GM23338 (cell line): ENCODE results near the gene CACNA1S. TPM values are rescaled to one million over a fixed set of nuclear protein-coding genes. Genes with fewer than 3 reads are reported as not detected.

ENCODE experiments used
- ATAC-seq: fragments of 200-7000 bp; cut with Tn5 transposase; 3 replicates; pipeline ENCODE4 v1.9.1; 2020
- DNase-seq: peaks from one replicate; pipeline ENCODE4 v3.0.0-alpha.2; 2015; ENCODE audit warnings: low spot score
- H2AFZ ChIP-seq: fragments of 200-600 bp; sonication (generic); 2 replicates; pipeline ENCODE4 v1.8.0; 2016; ENCODE audit warnings: antibody characterized with exemption, mild to moderate bottlenecking, moderate library complexity
- H3F3A ChIP-seq: fragments of 200-600 bp; sonication (generic); replicated peaks from 2 replicates; pipeline ENCODE4 v1.8.0; 2017; ENCODE audit warnings: antibody characterized with exemption, mixed run types, low read depth
- H3K27ac ChIP-seq: fragments of 200-600 bp; sonication (generic); 2 replicates; pipeline ENCODE4 v1.6.1; 2016; ENCODE audit warnings: low read depth
- H3K27me3 ChIP-seq: fragments of 200-600 bp; sonication (generic); 2 replicates; pipeline ENCODE4 v1.8.0; 2016; ENCODE audit warnings: mild to moderate bottlenecking, mixed run types, moderate library complexity; ENCODE audit not compliant: insufficient read depth
- H3K36me3 ChIP-seq: fragments of 200-600 bp; sonication (generic); 2 replicates; pipeline ENCODE4 v1.8.0; 2016; ENCODE audit warnings: mild to moderate bottlenecking; ENCODE audit not compliant: insufficient read depth
- H3K4me1 ChIP-seq: fragments of 200-600 bp; sonication (generic); 2 replicates; pipeline ENCODE4 v1.8.0; 2016; ENCODE audit warnings: mild to moderate bottlenecking, moderate library complexity; ENCODE audit not compliant: insufficient read depth
- H3K4me2 ChIP-seq: fragments of 200-600 bp; sonication (generic); 2 replicates; pipeline ENCODE4 v1.7.1; 2017; ENCODE audit warnings: mixed run types
- H3K4me3 ChIP-seq: fragments of 200-600 bp; sonication (generic); 2 replicates; pipeline ENCODE4 v1.6.1; 2016; ENCODE audit warnings: mixed run types
- H3K79me2 ChIP-seq: fragments of 200-600 bp; sonication (generic); replicated peaks from 2 replicates; pipeline ENCODE4 v1.8.0; 2017; ENCODE audit warnings: mild to moderate bottlenecking; ENCODE audit not compliant: insufficient read depth
- H3K9me2 ChIP-seq: fragments of 200-600 bp; sonication (generic); 2 replicates; pipeline ENCODE4 v1.8.0; 2017; ENCODE audit not compliant: insufficient read depth
- H4K20me1 ChIP-seq: fragments of 200-600 bp; sonication (generic); replicated peaks from 2 replicates; pipeline ENCODE4 v1.8.0; 2017; ENCODE audit warnings: mild to moderate bottlenecking; ENCODE audit not compliant: insufficient read depth
- H3K27ac Mint-ChIP-seq: 2 replicates; pipeline ENCODE4 v1.8.0; 2020; ENCODE audit warnings: inconsistent platforms, mild to moderate bottlenecking, moderate library complexity, mixed read lengths
- H3K27me3 Mint-ChIP-seq: 3 replicates; pipeline ENCODE4 v1.8.0; 2022; ENCODE audit warnings: low read depth, mild to moderate bottlenecking, moderate library complexity, mixed read lengths, inconsistent platforms; ENCODE audit not compliant: insufficient read depth, poor library complexity
- H3K36me3 Mint-ChIP-seq: 3 replicates; pipeline ENCODE4 v1.8.0; 2021; ENCODE audit warnings: low read depth, mild to moderate bottlenecking, inconsistent platforms, moderate library complexity, mixed read lengths
- H3K4me1 Mint-ChIP-seq: 3 replicates; pipeline ENCODE4 v1.8.0; 2020; ENCODE audit warnings: mild to moderate bottlenecking, inconsistent platforms, mixed read lengths
- H3K4me3 Mint-ChIP-seq: 3 replicates; pipeline ENCODE4 v1.8.0; 2021; ENCODE audit warnings: moderate library complexity, mild to moderate bottlenecking, inconsistent platforms, mixed read lengths
- H3K9me3 Mint-ChIP-seq: 3 replicates; pipeline ENCODE4 v1.8.0; 2020; ENCODE audit warnings: moderate library complexity, mild to moderate bottlenecking, inconsistent platforms, mixed read lengths
- CREB1 ChIP-seq: fragments of 250-450 bp; sonication (Bioruptor Pico); IDR thresholded peaks from 2 replicates; pipeline ENCODE4 v1.5.0; 2020; ENCODE audit warnings: low read depth, mild to moderate bottlenecking, moderate library complexity
- polyA plus RNA-seq: library from polyadenylated mRNA; unstranded; fragments of >200 nt; fragmentation: Nextera tagmentation; extraction: Ambion mirVana; gene quantifications from 2 replicates; pipeline ENCODE4 v1.2.1, GENCODE V29; 2016
- total RNA-seq: library from RNA; depleted of rRNA; stranded (reverse); fragments of >200 nt; shearing (Covaris generic); gene quantifications from 2 replicates; pipeline ENCODE4 v1.2.3, GENCODE V29; 2014
- TF ChIP-seq, protein P1 (sequence below): fragments of 250-450 bp; sonication (Bioruptor Pico); IDR thresholded peaks from 2 replicates; pipeline ENCODE4 v1.5.0; 2020; ENCODE audit warnings: mild to moderate bottlenecking, moderate library complexity
- TF ChIP-seq, protein P2 (sequence below): IDR thresholded peaks from one replicate; pipeline ENCODE4 v1.6.1; 2018; ENCODE audit warnings: antibody characterized with exemption; ENCODE audit not compliant: unreplicated experiment
- TF ChIP-seq, protein P3 (sequence below): IDR thresholded peaks from 2 replicates; pipeline ENCODE4 v1.6.1; 2016; ENCODE audit warnings: antibody characterized with exemption

The CACNA1S gene
- total and polyA plus RNA-seq, 2 experiments from 2014 or later, result 0.03 TPM; not detected in 1

DNA sequence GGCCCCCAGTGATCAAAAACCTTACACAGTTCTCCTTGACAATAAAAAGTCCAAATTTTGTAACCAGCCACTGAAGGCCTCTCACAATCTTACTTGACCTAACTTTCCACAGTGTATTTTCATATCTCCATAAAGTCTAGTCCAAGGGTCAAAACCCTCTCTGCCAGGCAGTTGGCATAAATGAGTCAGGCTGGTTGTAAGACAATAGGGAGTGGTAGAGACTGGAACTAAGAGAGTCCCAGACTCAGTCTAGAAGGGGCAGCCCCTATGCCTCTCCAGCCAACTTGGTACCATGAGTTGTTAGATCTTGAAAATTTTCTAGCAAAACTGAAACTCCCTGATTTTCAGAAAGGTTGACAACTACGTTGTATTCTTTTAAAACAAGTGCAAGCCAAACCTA is 109.7 kb downstream of the CACNA1S start (continued):
- TF ChIP-seq, protein P1, sequence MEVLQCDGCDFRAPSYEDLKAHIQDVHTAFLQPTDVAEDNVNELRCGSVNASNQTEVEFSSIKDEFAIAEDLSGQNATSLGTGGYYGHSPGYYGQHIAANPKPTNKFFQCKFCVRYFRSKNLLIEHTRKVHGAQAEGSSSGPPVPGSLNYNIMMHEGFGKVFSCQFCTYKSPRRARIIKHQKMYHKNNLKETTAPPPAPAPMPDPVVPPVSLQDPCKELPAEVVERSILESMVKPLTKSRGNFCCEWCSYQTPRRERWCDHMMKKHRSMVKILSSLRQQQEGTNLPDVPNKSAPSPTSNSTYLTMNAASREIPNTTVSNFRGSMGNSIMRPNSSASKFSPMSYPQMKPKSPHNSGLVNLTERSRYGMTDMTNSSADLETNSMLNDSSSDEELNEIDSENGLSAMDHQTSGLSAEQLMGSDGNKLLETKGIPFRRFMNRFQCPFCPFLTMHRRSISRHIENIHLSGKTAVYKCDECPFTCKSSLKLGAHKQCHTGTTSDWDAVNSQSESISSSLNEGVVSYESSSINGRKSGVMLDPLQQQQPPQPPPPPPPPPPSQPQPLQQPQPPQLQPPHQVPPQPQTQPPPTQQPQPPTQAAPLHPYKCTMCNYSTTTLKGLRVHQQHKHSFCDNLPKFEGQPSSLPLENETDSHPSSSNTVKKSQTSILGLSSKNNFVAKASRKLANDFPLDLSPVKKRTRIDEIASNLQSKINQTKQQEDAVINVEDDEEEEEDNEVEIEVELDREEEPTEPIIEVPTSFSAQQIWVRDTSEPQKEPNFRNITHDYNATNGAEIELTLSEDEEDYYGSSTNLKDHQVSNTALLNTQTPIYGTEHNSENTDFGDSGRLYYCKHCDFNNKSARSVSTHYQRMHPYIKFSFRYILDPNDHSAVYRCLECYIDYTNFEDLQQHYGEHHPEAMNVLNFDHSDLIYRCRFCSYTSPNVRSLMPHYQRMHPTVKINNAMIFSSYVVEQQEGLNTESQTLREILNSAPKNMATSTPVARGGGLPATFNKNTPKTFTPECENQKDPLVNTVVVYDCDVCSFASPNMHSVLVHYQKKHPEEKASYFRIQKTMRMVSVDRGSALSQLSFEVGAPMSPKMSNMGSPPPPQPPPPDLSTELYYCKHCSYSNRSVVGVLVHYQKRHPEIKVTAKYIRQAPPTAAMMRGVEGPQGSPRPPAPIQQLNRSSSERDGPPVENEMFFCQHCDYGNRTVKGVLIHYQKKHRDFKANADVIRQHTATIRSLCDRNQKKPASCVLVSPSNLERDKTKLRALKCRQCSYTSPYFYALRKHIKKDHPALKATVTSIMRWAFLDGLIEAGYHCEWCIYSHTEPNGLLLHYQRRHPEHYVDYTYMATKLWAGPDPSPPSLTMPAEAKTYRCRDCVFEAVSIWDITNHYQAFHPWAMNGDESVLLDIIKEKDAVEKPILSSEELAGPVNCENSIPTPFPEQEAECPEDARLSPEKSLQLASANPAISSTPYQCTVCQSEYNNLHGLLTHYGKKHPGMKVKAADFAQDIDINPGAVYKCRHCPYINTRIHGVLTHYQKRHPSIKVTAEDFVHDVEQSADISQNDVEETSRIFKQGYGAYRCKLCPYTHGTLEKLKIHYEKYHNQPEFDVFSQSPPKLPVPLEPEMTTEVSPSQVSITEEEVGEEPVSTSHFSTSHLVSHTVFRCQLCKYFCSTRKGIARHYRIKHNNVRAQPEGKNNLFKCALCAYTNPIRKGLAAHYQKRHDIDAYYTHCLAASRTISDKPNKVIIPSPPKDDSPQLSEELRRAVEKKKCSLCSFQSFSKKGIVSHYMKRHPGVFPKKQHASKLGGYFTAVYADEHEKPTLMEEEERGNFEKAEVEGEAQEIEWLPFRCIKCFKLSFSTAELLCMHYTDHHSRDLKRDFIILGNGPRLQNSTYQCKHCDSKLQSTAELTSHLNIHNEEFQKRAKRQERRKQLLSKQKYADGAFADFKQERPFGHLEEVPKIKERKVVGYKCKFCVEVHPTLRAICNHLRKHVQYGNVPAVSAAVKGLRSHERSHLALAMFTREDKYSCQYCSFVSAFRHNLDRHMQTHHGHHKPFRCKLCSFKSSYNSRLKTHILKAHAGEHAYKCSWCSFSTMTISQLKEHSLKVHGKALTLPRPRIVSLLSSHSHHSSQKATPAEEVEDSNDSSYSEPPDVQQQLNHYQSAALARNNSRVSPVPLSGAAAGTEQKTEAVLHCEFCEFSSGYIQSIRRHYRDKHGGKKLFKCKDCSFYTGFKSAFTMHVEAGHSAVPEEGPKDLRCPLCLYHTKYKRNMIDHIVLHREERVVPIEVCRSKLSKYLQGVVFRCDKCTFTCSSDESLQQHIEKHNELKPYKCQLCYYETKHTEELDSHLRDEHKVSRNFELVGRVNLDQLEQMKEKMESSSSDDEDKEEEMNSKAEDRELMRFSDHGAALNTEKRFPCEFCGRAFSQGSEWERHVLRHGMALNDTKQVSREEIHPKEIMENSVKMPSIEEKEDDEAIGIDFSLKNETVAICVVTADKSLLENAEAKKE (CRISPR knock-in tag), result no peak

DNA sequence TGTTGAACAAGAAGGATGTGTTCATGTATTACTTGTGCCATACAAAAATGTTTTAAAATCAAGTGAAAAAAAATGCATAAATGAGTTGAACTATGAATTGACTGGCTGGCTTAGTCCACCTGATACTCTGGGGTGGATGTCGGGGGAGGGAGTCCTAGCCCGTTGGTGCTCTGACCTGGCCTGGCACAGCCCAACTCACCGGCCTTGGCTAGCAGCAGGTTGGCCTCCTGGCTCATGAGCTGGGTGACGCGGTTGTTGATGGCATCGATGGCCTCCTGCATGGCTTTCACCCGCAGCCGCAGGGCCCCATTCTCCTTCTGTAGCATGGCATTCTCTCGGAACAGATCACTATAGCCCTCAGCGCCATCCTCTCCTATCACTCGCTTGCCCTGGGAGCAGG is 110.3 kb downstream of the CACNA1S start:
- H3K36me3 Mint-ChIP-seq, result peaks cover 14% of the 10 kb centered on the region; the same call in 2 of the 3 replicates
- H3K4me1 Mint-ChIP-seq, result no peaks in the 10 kb centered on the region
- H3K36me3 ChIP-seq, result no peaks in the 10 kb centered on the region; the same call in 1 of the 2 replicates
- ATAC-seq, result peak; percentile 67
- no peak overlapping the region for H3K27ac ChIP-seq
- no peak overlapping the region for H3K4me3 Mint-ChIP-seq
- no peaks in the 10 kb centered on the region for H3K9me2 ChIP-seq
- H3K4me1 ChIP-seq, result no peaks in the 10 kb centered on the region
- no peak overlapping the region for H3K4me3 ChIP-seq
- H3K27me3 Mint-ChIP-seq, result peaks cover 5% of the 10 kb centered on the region
- H3K4me2 ChIP-seq, result no peak overlapping the region
- H3K79me2 ChIP-seq, result no peaks in the 10 kb centered on the region
- no peak overlapping the region for H3K27ac Mint-ChIP-seq
- H3K27me3 ChIP-seq, result no peaks in the 10 kb centered on the region
- no peaks in the 10 kb centered on the region for H3F3A ChIP-seq
- no peak for DNase-seq
- H4K20me1 ChIP-seq, result no peaks in the 10 kb centered on the region; the same call in 1 of the 2 replicates
- no peaks in the 10 kb centered on the region for H3K9me3 Mint-ChIP-seq
- no peak overlapping the region for H2AFZ ChIP-seq
- TF ChIP-seq, protein P2, sequence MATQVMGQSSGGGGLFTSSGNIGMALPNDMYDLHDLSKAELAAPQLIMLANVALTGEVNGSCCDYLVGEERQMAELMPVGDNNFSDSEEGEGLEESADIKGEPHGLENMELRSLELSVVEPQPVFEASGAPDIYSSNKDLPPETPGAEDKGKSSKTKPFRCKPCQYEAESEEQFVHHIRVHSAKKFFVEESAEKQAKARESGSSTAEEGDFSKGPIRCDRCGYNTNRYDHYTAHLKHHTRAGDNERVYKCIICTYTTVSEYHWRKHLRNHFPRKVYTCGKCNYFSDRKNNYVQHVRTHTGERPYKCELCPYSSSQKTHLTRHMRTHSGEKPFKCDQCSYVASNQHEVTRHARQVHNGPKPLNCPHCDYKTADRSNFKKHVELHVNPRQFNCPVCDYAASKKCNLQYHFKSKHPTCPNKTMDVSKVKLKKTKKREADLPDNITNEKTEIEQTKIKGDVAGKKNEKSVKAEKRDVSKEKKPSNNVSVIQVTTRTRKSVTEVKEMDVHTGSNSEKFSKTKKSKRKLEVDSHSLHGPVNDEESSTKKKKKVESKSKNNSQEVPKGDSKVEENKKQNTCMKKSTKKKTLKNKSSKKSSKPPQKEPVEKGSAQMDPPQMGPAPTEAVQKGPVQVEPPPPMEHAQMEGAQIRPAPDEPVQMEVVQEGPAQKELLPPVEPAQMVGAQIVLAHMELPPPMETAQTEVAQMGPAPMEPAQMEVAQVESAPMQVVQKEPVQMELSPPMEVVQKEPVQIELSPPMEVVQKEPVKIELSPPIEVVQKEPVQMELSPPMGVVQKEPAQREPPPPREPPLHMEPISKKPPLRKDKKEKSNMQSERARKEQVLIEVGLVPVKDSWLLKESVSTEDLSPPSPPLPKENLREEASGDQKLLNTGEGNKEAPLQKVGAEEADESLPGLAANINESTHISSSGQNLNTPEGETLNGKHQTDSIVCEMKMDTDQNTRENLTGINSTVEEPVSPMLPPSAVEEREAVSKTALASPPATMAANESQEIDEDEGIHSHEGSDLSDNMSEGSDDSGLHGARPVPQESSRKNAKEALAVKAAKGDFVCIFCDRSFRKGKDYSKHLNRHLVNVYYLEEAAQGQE, result no peak
- TF ChIP-seq, protein P1 (CRISPR knock-in tag), result no peak
- TF ChIP-seq CREB1 (CRISPR knock-in tag), result no peak
- TF ChIP-seq, protein P3, sequence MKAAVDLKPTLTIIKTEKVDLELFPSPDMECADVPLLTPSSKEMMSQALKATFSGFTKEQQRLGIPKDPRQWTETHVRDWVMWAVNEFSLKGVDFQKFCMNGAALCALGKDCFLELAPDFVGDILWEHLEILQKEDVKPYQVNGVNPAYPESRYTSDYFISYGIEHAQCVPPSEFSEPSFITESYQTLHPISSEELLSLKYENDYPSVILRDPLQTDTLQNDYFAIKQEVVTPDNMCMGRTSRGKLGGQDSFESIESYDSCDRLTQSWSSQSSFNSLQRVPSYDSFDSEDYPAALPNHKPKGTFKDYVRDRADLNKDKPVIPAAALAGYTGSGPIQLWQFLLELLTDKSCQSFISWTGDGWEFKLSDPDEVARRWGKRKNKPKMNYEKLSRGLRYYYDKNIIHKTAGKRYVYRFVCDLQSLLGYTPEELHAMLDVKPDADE, result no peak
